Prostate gland (tissue), 2 donors: Measurements from ENCODE around the gene NSMCE4A. TPM values are rescaled to one million over a fixed set of nuclear protein-coding genes. Genes with fewer than 3 reads are reported as not detected.

Experiments
- DNase-seq: peaks from one replicate; pipeline ENCODE4 v3.0.0-alpha.2; 2019; ENCODE audit warnings: low spot score
- H3K27ac ChIP-seq, 2 donors: fragments of 200-600 bp; sonication (generic); 2 replicates each; pipeline ENCODE4 v1.5.1; 2017 to 2019
- H3K27me3 ChIP-seq: fragments of 200-600 bp; sonication (generic); replicated peaks from 2 replicates; pipeline ENCODE4 v1.5.1; 2019; ENCODE audit not compliant: insufficient read depth
- H3K36me3 ChIP-seq, 2 donors: fragments of 200-600 bp; sonication (generic); 1 replicate in 1 of 2; 2 replicates in 1 of 2; pipeline versions ENCODE4 v1.5.1 to v1.8.1; 2017 to 2019
- H3K4me1 ChIP-seq: fragments of 200-600 bp; sonication (generic); replicated peaks from 2 replicates; pipeline ENCODE4 v1.5.1; 2019
- H3K4me3 ChIP-seq, 2 donors: fragments of 200-600 bp; sonication (generic); 2 replicates each; pipeline ENCODE4 v1.5.1; 2017 to 2019
- H3K9me3 ChIP-seq: fragments of 200-600 bp; sonication (generic); 2 replicates; pipeline ENCODE4 v1.5.1; 2017
- CTCF ChIP-seq, 4 experiments: fragments of 200-600 bp in 2 of 4; fragments of 450-650 bp in 2 of 4; sonication (generic) in 2 of 4; IDR thresholded peaks; 1 replicate in 3 of 4; 2 replicates in 1 of 4; pipeline ENCODE4 v1.5.1; 2016 to 2019; ENCODE audit warnings: antibody characterized with exemption in 4 of 4, mild to moderate bottlenecking in 2 of 4, moderate library complexity in 2 of 4
- POLR2A ChIP-seq: fragments of 450-650 bp; IDR thresholded peaks from one replicate; pipeline ENCODE4 v1.6.1; 2016; ENCODE audit warnings: antibody characterized with exemption, mild to moderate bottlenecking
- POLR2AphosphoS5 ChIP-seq: sonication (generic); formaldehyde crosslinking; IDR thresholded peaks from one replicate; pipeline ENCODE4 v1.6.1; 2017; ENCODE audit warnings: antibody characterized with exemption
- WGBS: methylation state at CpG from one replicate; pipeline ENCODE4 v1.1.5; 2018; 5-methylcytosine and 5-hydroxymethylcytosine counted together
- intact Hi-C: fragments of 100-400 bp; cut with DNase I; formaldehyde crosslinking; loops from one replicate; pipeline ENCODE4 v1.14.2; 2022
- total RNA-seq, 2 donors: library from RNA; depleted of rRNA; stranded (reverse); fragments of >200 nt; gene quantifications; one replicate each; pipeline ENCODE4 v1.1.0, GENCODE V29; 2016

The NSMCE4A gene
- total RNA-seq, 2 donors from 2014 or later = 90.1 to 105 TPM

GRCh38 chr10:122014652-122015248 lies 39.7 kb upstream of the NSMCE4A start:
- no peaks in the 10 kb centered on the region for H3K4me1 ChIP-seq
- 33% methylated on average over 3 of the region's 3 CpGs for WGBS
- peak; percentile 89 for TF ChIP-seq POLR2AphosphoS5
- TF ChIP-seq POLR2A = no peak
- H3K27ac ChIP-seq = peak overlapping the region; percentile 43 to 54
- DNase-seq = peak; percentile 65
- H3K4me3 ChIP-seq = no peak overlapping the region
- no peaks in the 10 kb centered on the region for H3K9me3 ChIP-seq
- no peaks in the 10 kb centered on the region for H3K27me3 ChIP-seq
- no peaks in the 10 kb centered on the region for H3K36me3 ChIP-seq
- intact Hi-C loops = no loop called here

DNA sequence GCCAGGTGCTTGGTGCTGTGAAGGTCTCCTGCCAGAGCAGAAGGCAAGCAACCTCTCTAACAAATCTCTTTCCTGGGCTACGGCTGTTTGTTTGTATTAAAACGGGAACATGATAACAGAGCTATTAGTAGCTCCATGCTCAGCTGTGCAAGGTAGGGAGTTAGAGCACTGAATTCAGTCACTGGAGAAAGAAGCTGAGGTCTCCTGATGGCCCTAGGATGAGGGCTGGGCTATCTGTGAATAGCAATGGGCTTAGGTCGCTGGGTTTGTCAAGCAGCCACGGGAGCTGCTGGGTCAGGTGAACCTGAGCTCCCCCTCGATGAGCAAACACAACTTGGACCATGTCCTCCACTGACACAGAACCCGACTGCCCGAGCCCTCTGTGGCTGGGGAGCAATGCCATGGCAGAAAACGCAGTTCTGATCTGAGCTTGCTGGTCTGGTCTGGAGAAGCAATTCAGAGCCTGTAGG lies 38.3 kb upstream of the NSMCE4A start:
- Histone ChIP-seq H3K4me3 (no peak overlapping the region), H3K4me1 (no peaks in the 10 kb centered on the region), H3K9me3 (no peaks in the 10 kb centered on the region), H3K27me3 (no peaks in the 10 kb centered on the region), H3K27ac (no peak overlapping the region), H3K36me3 (no peaks in the 10 kb centered on the region)
- DNase-seq = no peak
- no peak for TF ChIP-seq POLR2AphosphoS5
- TF ChIP-seq CTCF (IDR thresholded peaks at IDR 0.05) = no peak
- TF ChIP-seq POLR2A = no peak
- WGBS = 57% methylated on average over 8 of the region's 8 CpGs
- intact Hi-C loops = no loop called here

- Histone ChIP-seq H3K4me1 (no peaks in the 10 kb centered on the region), H3K36me3 (no peaks in the 10 kb centered on the region), H3K4me3 (no peak overlapping the region), H3K27me3 (no peaks in the 10 kb centered on the region), H3K9me3 (no peaks in the 10 kb centered on the region), H3K27ac (no peak overlapping the region)
- intact Hi-C loops = no loop called here
- DNase-seq = no peak
- TF ChIP-seq POLR2A (no peak), POLR2AphosphoS5 (no peak), CTCF (IDR thresholded peaks at IDR 0.05) (no peak)
- WGBS = 91% methylated on average over 5 of the region's 5 CpGs
Measured at GRCh38 chr10:122012731-122013130, 37.7 kb upstream of the NSMCE4A start.

DNA sequence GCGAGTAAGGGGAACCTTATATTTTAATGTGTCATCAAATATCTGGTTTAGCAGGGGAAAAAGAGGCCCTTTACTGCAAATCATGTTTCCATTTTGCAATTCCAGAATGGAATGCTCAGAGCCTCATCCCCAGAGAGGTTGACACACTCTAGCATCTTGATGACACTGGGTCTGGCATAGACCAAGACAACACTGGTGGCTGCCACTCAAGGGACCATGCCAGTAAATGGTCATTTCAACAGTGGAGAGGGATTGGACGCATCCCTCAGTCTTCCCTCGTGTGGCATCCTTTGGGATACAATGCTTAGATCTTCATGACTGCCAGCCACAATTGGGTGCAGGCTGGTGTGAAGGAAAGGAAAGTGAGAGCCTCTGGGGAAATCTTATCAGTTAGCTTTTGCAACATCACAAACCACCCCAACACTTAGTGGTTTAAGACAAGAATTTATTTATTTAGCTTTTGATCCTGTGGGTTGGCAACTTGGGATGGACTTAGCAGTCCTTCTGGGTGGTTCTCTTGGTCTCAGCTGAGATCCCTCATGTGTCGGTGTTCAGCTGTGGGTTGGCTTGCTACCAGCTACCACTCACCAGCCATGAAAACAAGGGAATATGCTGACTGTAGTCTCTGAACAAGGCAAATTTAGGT lies 35.5 kb upstream of the NSMCE4A start:
- intact Hi-C loops = no loop called here
- TF ChIP-seq POLR2AphosphoS5 (no peak), POLR2A (no peak), CTCF (IDR thresholded peaks at IDR 0.05) (no peak)
- 93% methylated on average over 4 of the region's 4 CpGs for WGBS
- Histone ChIP-seq H3K27ac (no peak overlapping the region), H3K9me3 (no peaks in the 10 kb centered on the region), H3K4me3 (no peak overlapping the region), H3K27me3 (no peaks in the 10 kb centered on the region), H3K4me1 (no peaks in the 10 kb centered on the region), H3K36me3 (no peaks in the 10 kb centered on the region)
- no peak for DNase-seq

DNA sequence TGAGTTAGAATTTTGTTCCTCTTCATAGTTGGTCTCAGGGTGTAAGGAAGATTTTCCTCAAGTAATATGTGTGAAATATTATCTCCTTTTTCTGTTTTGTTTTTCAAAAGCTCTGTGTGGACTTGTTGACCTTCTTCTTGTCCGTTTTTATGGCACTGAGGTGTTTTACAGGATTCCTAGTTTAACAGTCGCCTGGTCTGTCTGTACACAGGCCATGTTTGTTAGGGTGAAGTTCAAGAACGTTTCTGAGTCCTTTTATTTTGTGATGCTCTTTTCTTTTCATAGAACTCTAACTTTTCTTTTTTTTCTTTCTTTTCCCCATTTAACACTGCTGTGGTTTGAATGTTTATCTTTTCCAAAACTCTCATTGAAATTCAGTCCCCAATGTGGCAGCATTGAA lies 32.4 kb upstream of the NSMCE4A start:
- Histone ChIP-seq H3K27ac (no peak overlapping the region), H3K27me3 (no peaks in the 10 kb centered on the region), H3K9me3 (no peaks in the 10 kb centered on the region), H3K4me3 (no peak overlapping the region), H3K36me3 (no peaks in the 10 kb centered on the region), H3K4me1 (no peaks in the 10 kb centered on the region)
- TF ChIP-seq POLR2AphosphoS5 (no peak), CTCF (IDR thresholded peaks at IDR 0.05) (no peak), POLR2A (no peak)
- WGBS = 29% methylated on average over 3 of the region's 3 CpGs
- no peak for DNase-seq
- intact Hi-C loops = no loop called here
